Putamen (tissue), 1 donor: ENCODE data around the gene FLT1.

Experiments
- DNase-seq: peaks from one replicate; pipeline ENCODE4 v3.0.0-alpha.2; 2016; ENCODE audit warnings: low spot score

Gene FLT1, protein sequence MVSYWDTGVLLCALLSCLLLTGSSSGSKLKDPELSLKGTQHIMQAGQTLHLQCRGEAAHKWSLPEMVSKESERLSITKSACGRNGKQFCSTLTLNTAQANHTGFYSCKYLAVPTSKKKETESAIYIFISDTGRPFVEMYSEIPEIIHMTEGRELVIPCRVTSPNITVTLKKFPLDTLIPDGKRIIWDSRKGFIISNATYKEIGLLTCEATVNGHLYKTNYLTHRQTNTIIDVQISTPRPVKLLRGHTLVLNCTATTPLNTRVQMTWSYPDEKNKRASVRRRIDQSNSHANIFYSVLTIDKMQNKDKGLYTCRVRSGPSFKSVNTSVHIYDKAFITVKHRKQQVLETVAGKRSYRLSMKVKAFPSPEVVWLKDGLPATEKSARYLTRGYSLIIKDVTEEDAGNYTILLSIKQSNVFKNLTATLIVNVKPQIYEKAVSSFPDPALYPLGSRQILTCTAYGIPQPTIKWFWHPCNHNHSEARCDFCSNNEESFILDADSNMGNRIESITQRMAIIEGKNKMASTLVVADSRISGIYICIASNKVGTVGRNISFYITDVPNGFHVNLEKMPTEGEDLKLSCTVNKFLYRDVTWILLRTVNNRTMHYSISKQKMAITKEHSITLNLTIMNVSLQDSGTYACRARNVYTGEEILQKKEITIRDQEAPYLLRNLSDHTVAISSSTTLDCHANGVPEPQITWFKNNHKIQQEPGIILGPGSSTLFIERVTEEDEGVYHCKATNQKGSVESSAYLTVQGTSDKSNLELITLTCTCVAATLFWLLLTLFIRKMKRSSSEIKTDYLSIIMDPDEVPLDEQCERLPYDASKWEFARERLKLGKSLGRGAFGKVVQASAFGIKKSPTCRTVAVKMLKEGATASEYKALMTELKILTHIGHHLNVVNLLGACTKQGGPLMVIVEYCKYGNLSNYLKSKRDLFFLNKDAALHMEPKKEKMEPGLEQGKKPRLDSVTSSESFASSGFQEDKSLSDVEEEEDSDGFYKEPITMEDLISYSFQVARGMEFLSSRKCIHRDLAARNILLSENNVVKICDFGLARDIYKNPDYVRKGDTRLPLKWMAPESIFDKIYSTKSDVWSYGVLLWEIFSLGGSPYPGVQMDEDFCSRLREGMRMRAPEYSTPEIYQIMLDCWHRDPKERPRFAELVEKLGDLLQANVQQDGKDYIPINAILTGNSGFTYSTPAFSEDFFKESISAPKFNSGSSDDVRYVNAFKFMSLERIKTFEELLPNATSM (N-terminal part only)

GRCh38 chr13:28494778-28495537, at the start of gene FLT1:
TSS of gene FLT1 (minus strand) at chr13:28495128. CDS start at chr13:28494843, 285 bp downstream.
- DNase-seq: peak; percentile 15

GRCh38 chr13:28544026-28544425, 49.1 kb upstream of the FLT1 start:
- no peak for DNase-seq

DNA sequence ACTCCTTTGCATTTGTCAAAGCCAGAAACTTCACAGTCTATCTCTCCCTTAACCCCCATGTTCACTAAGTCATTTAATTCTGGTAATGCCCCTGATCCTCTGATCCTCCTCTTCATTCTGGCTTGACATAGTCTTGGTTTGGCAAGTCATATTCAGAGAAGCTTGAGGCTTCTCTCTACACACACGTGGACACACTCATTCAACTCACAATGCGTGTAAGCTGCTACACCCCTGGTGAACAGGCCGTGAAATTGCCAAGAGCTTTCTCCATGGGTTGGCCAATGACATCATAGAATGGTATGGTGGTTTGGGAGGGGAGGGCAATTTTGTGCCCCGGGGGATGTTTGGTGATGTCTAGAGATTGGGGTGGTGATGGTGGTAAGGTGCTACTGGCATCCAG, 47.9 kb upstream of the FLT1 start:
- DNase-seq: no peak

- no peak for DNase-seq
Measured at GRCh38 chr13:28541966-28542365, 47.0 kb upstream of the FLT1 start.

DNA sequence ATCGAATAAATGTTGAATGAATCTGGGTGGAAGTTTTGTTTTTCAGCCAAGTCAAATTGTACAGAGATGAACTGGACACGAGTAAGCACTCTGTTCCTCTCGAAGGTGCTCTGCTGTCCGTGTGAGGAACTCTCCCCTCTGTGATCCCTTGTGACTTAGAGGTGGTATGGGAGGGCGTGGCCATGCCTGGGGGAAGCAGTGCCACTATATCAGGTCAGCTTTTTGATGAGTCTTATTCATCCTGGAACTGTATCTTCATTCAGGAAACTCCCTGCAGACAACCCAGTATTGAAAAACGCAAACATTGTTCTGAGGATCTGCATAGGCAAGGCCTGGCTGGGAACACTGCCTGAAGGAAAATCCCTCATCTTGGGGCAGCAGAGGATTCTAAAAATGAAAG, 45.7 kb upstream of the FLT1 start:
- DNase-seq: no peak

DNA sequence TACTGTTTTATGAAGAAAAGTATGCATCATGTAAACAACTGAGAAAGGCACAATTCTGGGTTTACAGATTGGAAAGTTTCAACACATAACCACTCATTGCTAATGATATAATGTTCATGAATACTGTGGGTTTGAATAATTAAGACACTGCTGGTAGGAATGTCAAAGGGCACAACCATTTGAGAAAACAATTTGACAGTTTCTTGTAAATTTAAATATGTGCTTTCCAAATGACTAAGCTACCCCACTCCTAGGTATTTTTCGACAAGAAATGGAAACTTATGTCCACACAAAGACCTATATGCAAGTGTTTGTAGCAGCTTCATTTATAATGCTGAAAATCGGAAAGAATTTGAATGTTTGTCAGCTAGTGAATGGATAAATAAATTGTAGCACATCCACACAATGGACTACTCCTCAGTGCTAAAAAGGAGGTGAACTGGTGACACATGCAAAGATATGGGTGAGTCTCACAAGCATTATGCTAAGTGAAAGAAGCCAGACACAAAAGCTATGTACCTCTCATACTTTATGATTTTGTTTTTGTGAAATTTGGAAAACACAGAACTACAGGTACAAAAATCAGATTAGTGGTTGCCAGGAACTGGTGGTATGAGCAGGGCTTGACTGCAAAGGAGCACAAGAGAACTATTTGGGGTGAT, 44.8 kb upstream of the FLT1 start:
- DNase-seq: no peak

DNA sequence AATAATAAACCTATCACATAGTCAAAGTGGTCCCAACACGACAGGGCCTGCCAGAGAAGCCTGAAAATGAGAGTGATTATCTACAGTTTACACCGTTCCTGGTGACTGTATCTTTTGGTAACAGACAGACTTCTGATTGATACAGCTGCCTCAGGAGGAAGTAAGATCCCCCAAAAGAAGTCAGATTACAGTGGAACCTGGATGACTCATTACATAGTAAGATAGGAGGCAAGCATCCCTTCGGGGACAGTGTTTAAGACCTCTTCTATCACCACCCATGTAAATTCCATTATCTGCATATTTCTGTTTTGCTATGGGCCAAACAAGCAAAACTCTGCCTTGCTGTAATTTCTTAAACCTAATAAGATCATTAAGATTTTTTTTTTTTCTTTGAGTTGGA, 44.0 kb upstream of the FLT1 start:
- DNase-seq: no peak

GRCh38 chr13:28537171-28537570, 42.2 kb upstream of the FLT1 start:
- DNase-seq: no peak

GRCh38 chr13:28536371-28536770, 41.4 kb upstream of the FLT1 start:
- no peak for DNase-seq

DNA sequence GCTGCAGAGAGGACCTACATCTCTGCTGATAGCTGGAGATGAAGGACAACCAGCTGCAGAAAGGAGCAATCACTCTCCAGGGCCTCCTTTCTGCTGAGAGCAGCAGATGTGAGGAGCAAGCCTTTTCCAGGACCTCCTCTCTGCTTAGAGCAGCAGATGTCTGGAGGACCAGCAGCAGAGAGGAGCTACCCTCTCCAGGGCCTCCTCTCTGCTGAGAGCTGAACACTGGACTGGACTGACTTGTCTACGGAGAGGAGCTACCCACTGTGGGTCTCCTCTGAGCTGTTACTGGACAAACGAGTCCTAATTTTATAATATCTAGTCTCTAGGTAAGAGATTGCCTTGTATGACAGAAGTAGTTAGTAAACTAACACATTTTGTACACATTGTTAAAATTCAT, 40.8 kb upstream of the FLT1 start:
- no peak for DNase-seq

GRCh38 chr13:28534801-28535200, 39.9 kb upstream of the FLT1 start:
- no peak for DNase-seq

DNA sequence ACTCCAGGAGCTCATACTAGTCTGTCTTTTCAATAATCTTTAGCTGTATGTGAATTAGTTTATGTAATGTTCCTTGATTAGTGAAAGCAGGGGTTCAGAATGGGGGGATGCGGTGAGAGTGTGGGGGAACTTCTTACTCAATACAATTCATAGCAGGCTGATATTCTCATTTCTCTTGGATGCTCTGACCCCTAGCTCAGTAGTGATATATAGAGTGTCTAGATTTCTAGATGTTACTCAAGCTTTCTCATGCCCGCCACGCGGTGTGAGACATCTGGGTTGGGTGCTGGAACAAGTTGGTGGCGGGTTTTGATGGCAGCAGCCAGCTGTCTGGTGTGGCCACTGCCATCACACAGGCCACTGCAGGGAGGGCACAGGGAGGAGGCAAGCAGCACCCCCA, 39.3 kb upstream of the FLT1 start:
- no peak for DNase-seq

DNA sequence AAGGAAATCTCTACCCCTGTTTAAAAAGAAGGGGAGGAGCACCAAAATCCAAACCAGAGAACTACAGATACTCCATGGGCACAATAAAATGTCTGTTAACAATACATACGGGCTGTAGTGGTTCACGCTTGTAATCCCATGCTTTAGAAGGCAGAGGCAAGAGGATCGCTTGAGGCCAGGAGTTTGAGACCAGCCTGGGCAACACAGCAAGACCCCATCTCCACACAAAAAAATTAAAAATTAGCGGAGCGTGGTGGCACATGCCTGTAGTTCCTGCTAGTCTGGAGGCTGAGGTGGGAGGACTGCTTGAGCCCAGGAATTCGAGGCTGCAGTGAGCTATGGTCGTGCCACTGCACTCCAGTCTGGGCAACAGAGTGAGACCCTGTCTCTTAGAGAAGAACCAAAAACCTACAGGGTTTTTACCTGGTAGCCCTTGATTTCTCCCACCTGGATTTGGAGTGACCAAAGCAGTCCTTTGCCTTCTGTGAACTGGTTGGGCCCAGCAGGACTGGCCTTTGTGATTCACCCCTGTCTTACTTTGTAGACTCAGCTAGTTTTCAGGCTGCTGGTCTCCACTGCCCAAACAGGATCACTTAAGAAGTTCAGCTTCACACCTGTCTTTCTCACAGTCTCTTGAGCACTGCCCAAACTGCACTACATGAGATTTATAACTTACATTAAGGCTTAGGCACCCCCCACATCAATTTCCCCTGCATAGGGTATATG, 38.7 kb upstream of the FLT1 start:
- no peak for DNase-seq

- no peak for DNase-seq
Measured at GRCh38 chr13:28533125-28533436, 38.2 kb upstream of the FLT1 start.

DNA sequence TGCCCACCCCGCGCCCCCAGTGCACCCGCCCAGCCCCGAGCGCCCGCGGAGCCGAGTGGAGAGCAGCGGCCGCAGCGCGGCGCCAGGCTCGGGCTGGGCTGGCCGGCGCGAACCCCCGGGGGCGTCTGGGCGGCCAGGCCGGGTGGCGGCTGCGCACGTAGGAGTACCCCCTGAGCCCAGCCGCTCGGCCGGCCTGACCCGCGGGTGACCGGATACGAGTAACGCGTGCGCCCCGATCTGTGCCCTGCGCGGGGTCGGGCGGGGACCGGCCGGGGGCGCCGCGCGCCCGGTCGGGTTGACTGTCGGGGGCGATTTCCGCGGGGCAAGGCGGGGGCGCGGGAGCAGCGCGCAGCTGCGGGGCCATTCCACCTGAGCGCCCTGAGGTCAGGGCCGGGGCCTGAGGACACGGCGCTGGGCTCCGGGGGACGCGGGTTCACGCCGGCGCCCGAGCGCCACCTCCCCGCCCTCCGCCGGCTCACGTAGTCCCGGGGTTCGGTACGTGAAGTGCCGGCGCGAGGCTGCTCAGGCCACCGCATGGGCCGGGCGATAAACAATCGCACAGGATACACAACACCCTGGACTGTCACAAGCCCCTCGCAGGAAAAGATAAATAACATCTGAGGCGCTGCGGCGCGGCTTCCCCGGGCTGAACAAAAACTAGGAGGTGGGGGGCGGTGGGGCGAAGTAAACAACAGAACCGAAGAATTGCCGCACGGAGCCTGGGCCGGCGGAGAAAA, 37.6 kb upstream of the FLT1 start:
- peak; percentile 7 for DNase-seq

DNA sequence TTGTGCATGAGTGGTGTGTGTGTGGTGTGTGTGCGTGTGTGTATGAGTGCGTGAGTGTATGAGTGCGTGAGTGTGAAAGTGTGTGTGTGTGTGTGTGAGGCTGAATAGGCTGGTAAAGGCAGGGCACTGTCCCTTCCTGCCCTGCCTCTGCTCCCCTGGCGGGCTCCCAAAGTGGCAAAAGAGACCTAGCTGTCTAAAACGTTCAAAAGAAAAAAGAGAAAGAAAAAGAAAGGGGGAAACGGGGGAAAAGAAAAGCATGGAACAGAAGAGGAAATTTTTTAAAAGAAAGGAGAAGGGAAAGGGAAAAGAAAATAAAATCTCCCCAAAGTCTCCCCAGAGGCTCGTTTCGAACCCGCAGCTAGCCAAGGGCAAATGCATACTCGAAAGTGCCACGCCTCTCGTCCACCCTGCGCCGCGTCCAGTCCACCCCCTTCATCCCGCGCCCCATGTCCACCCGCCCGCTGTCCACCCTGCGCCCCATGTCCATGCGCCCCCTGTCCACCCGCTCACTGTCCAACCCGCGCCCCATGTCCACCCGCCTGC, 37.0 kb upstream of the FLT1 start:
- DNase-seq: no peak

- peak; percentile 7 for DNase-seq
Measured at GRCh38 chr13:28531077-28531844, 36.3 kb upstream of the FLT1 start.

DNA sequence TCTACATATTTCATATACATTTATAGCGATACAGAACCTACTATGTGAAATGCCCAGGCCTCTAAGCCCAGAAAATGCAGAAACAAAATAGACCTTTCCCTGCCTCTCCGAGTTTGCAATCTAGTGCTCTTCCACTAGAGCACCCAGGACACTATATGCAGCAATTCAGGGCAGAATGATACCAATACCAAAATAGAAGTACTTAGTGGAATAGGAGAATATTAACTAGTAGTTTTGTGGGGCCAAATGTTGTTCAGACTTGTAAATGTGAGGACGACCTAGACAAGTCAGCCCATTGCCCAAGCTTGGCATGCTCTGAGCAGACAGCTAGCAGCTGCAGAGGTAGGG, 35.8 kb upstream of the FLT1 start:
- DNase-seq: no peak

GRCh38 chr13:28529836-28530235, 34.9 kb upstream of the FLT1 start:
- DNase-seq: no peak
